Thyroid gland (tissue), 4 donors: ENCODE results near the gene RIPOR3. TPM values are rescaled to one million over a fixed set of nuclear protein-coding genes. Genes with fewer than 3 reads are reported as not detected.

ENCODE experiments used
- DNase-seq, 2 donors: peaks; one replicate each; pipeline ENCODE4 v3.0.0-alpha.2; 2019
- H3K27ac ChIP-seq, 3 donors: fragments of 200-600 bp; sonication (generic); 1 replicate in 2 of 3; 2 replicates in 1 of 3; pipeline ENCODE4 v1.5.1; 2016 to 2019; ENCODE audit warnings: mild to moderate bottlenecking in 1 of 3, moderate library complexity in 1 of 3
- H3K27me3 ChIP-seq: fragments of 200-600 bp; sonication (generic); one replicate; pipeline ENCODE4 v1.5.1; 2019
- H3K36me3 ChIP-seq, 2 donors: fragments of 200-600 bp; sonication (generic); one replicate each; pipeline ENCODE4 v1.5.1; 2016 to 2019
- H3K4me1 ChIP-seq, 2 donors: fragments of 200-600 bp; sonication (generic); one replicate each; pipeline ENCODE4 v1.5.1; 2017 to 2019
- H3K4me3 ChIP-seq, 3 donors: fragments of 200-600 bp; sonication (generic); replicated peaks in 1 of 3; 1 replicate in 2 of 3; 2 replicates in 1 of 3; pipeline ENCODE4 v1.5.1; 2016; ENCODE audit warnings: mild to moderate bottlenecking in 1 of 3
- H3K9me3 ChIP-seq: fragments of 200-600 bp; sonication (generic); one replicate; pipeline ENCODE4 v1.5.1; 2017
- CTCF ChIP-seq, 6 experiments: fragments of 200-600 bp in 3 of 6; fragments of 450-650 bp in 3 of 6; sonication (generic) in 3 of 6; IDR thresholded peaks; one replicate each; pipeline ENCODE4 v1.5.1; 2016 to 2019; ENCODE audit warnings: antibody characterized with exemption in 6 of 6, mild to moderate bottlenecking in 2 of 6, inconsistent platforms in 1 of 6, moderate library complexity in 1 of 6
- POLR2A ChIP-seq, 2 donors: fragments of 450-650 bp; IDR thresholded peaks; one replicate each; pipeline ENCODE4 v1.6.1; 2017; ENCODE audit warnings: antibody characterized with exemption in 2 of 2, mild to moderate bottlenecking in 2 of 2, moderate library complexity in 1 of 2
- WGBS, 2 donors: methylation state at CpG; one replicate each; pipeline ENCODE4 v1.1.5; 2017; 5-methylcytosine and 5-hydroxymethylcytosine counted together
- intact Hi-C: fragments of 100-400 bp; cut with DNase I; formaldehyde crosslinking; loops from one replicate; pipeline ENCODE4 v1.15.1; 2023
- total RNA-seq, 4 donors: library from RNA; depleted of rRNA; stranded (reverse); fragments of >200 nt; gene quantifications; one replicate each; pipeline ENCODE4 v1.2.3, GENCODE V29; 2016

Gene RIPOR3
- total RNA-seq, 4 donors from 2014 or later, result 6.2 to 23.9 (median 9.5) TPM

GRCh38 chr20:50561379-50562078, 129.8 kb downstream of the RIPOR3 start:
- no peaks in the 10 kb centered on the region for H3K36me3 ChIP-seq
- no peak overlapping the region for H3K4me3 ChIP-seq
- no peak for DNase-seq
- WGBS, 2 donors, result 91 to 92% methylated on average over 17 of the region's 17 CpGs
- H3K27me3 ChIP-seq, result no peaks in the 10 kb centered on the region
- TF ChIP-seq CTCF (IDR thresholded peaks at IDR 0.05), result no peak
- no peak for TF ChIP-seq POLR2A (IDR thresholded peaks at IDR 0.05)
- no peaks in the 10 kb centered on the region for H3K9me3 ChIP-seq
- intact Hi-C loops, result no loop called here
- no peak overlapping the region for H3K27ac ChIP-seq
- peaks cover 4 to 36% of the 10 kb centered on the region in 2 donors for H3K4me1 ChIP-seq

GRCh38 chr20:50560867-50561266, 130.5 kb downstream of the RIPOR3 start:
- no peak for DNase-seq
- H3K4me3 ChIP-seq, result no peak overlapping the region
- H3K27ac ChIP-seq, result no peak overlapping the region
- H3K27me3 ChIP-seq, result no peaks in the 10 kb centered on the region
- H3K9me3 ChIP-seq, result no peaks in the 10 kb centered on the region
- no peaks in the 10 kb centered on the region for H3K36me3 ChIP-seq
- intact Hi-C loops, result no loop called here
- 86 to 91% methylated on average over 5 of the region's 5 CpGs for WGBS, 2 donors
- TF ChIP-seq POLR2A (IDR thresholded peaks at IDR 0.05) (no peak), CTCF (IDR thresholded peaks at IDR 0.05) (no peak)
- H3K4me1 ChIP-seq, result peaks cover 4 to 36% of the 10 kb centered on the region in 2 donors

GRCh38 chr20:50559856-50560638, 131.3 kb downstream of the RIPOR3 start:
- no peak overlapping the region for H3K4me3 ChIP-seq
- intact Hi-C loops, result no loop called here
- 69 to 72% methylated on average over 8 of the region's 8 CpGs for WGBS, 2 donors
- H3K4me1 ChIP-seq, result peaks cover 4 to 36% of the 10 kb centered on the region in 2 donors
- DNase-seq, result no peak
- no peak for TF ChIP-seq POLR2A (IDR thresholded peaks at IDR 0.05)
- TF ChIP-seq CTCF (IDR thresholded peaks at IDR 0.05), result no peak
- H3K36me3 ChIP-seq, result no peaks in the 10 kb centered on the region
- no peaks in the 10 kb centered on the region for H3K27me3 ChIP-seq
- no peaks in the 10 kb centered on the region for H3K9me3 ChIP-seq
- no peak overlapping the region for H3K27ac ChIP-seq

DNA sequence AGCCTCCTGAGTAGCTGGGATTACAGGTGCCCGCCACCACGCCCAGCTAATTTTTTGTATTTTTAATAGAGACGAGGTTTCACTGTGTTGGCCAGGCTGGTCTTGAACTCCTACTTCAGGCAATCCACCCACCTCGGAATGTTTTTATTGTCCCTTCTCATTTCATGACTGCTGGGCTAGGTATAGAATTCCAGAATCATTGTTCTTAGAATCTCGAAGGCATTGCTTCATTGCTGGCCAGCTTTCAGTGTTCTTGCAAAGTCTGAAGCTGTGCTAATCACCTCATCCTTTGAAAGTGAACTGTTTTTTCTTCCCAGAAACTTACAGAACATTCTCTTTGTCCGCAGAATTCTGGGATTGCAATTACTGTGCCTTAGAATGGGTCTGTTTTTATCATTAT, 132.2 kb downstream of the RIPOR3 start:
- no peak for DNase-seq
- no peak overlapping the region for H3K27ac ChIP-seq
- intact Hi-C loops, result no loop called here
- H3K27me3 ChIP-seq, result no peaks in the 10 kb centered on the region
- WGBS, 2 donors, result 94 to 99% methylated on average over 6 of the region's 6 CpGs
- H3K4me1 ChIP-seq, result peaks cover 4 to 36% of the 10 kb centered on the region in 2 donors
- no peak for TF ChIP-seq CTCF (IDR thresholded peaks at IDR 0.05)
- no peak for TF ChIP-seq POLR2A (IDR thresholded peaks at IDR 0.05)
- no peaks in the 10 kb centered on the region for H3K36me3 ChIP-seq
- no peaks in the 10 kb centered on the region for H3K9me3 ChIP-seq
- H3K4me3 ChIP-seq, result no peak overlapping the region

GRCh38 chr20:50558483-50558925, 132.8 kb downstream of the RIPOR3 start:
- WGBS, 2 donors, result 58 to 67% methylated on average over 4 of the region's 4 CpGs
- Histone ChIP-seq H3K4me3 (no peak overlapping the region), H3K4me1 (peaks cover 4 to 39% of the 10 kb centered on the region in 2 donors), H3K9me3 (no peaks in the 10 kb centered on the region), H3K27ac (no peak overlapping the region), H3K27me3 (no peaks in the 10 kb centered on the region), H3K36me3 (no peaks in the 10 kb centered on the region)
- TF ChIP-seq POLR2A (IDR thresholded peaks at IDR 0.05), result no peak
- TF ChIP-seq CTCF (IDR thresholded peaks at IDR 0.05), result no peak
- intact Hi-C loops, result no loop called here
- no peak for DNase-seq
